Neural progenitor cell (in vitro differentiated cells): ENCODE measurements around the gene SEPSECS. TPM values are rescaled to one million over a fixed set of nuclear protein-coding genes. Genes with fewer than 3 reads are reported as not detected.

Source experiments
- DNase-seq: peaks from one replicate; pipeline ENCODE4 v3.0.0-alpha.2; 2016; ENCODE audit warnings: low spot score
- H2AFZ ChIP-seq: fragments of 200-600 bp; sonication (generic); replicated peaks from 2 replicates; pipeline ENCODE4 v1.6.1; 2016; ENCODE audit warnings: antibody characterized with exemption
- H3F3A ChIP-seq: fragments of 200-600 bp; sonication (generic); 2 replicates; pipeline ENCODE4 v1.6.1; 2016; ENCODE audit warnings: antibody characterized with exemption, low read depth
- H3K27ac ChIP-seq: fragments of 200-600 bp; sonication (generic); 2 replicates; pipeline ENCODE4 v1.5.1; 2016; ENCODE audit warnings: mild to moderate bottlenecking
- H3K27me3 ChIP-seq: fragments of 200-600 bp; sonication (generic); 2 replicates; pipeline ENCODE4 v1.6.1; 2016; ENCODE audit warnings: mild to moderate bottlenecking, moderate library complexity
- H3K36me3 ChIP-seq: fragments of 200-600 bp; sonication (generic); 2 replicates; pipeline ENCODE4 v1.5.1; 2016
- H3K4me1 ChIP-seq: fragments of 200-600 bp; sonication (generic); 2 replicates; pipeline ENCODE4 v1.6.1; 2016; ENCODE audit warnings: mixed run types
- H3K4me2 ChIP-seq: fragments of 200-600 bp; sonication (generic); 2 replicates; pipeline ENCODE4 v1.6.1; 2016
- H3K4me3 ChIP-seq: fragments of 200-600 bp; sonication (generic); 2 replicates; pipeline ENCODE4 v1.5.1; 2016
- H3K79me2 ChIP-seq: fragments of 200-600 bp; sonication (generic); 2 replicates; pipeline ENCODE4 v1.6.1; 2016; ENCODE audit warnings: low read depth
- H3K9ac ChIP-seq: fragments of 200-600 bp; sonication (generic); 2 replicates; pipeline ENCODE4 v1.6.1; 2016
- H3K9me3 ChIP-seq: fragments of 200-600 bp; sonication (generic); 2 replicates; pipeline ENCODE4 v1.5.1; 2016; ENCODE audit warnings: low read depth
- H4K20me1 ChIP-seq: fragments of 200-600 bp; sonication (generic); 2 replicates; pipeline ENCODE4 v1.6.1; 2016; ENCODE audit warnings: low read depth
- H3K27ac Mint-ChIP-seq: 3 replicates; pipeline ENCODE4 v1.8.0; 2021; ENCODE audit warnings: mixed read lengths
- H3K27me3 Mint-ChIP-seq: 2 replicates; pipeline ENCODE4 v1.8.0; 2022; ENCODE audit warnings: low read depth, mild to moderate bottlenecking, inconsistent platforms, moderate library complexity, mixed read lengths; ENCODE audit not compliant: insufficient read depth
- H3K36me3 Mint-ChIP-seq: 3 replicates; pipeline ENCODE4 v1.8.0; 2021; ENCODE audit warnings: mixed read lengths
- H3K4me1 Mint-ChIP-seq: 3 replicates; pipeline ENCODE4 v1.8.0; 2021; ENCODE audit warnings: mixed read lengths
- H3K4me3 Mint-ChIP-seq: 3 replicates; pipeline ENCODE4 v1.8.0; 2021; ENCODE audit warnings: mild to moderate bottlenecking, moderate library complexity, mixed read lengths
- H3K9me3 Mint-ChIP-seq: 3 replicates; pipeline ENCODE4 v1.8.0; 2020; ENCODE audit warnings: mixed read lengths
- EZH2 ChIP-seq: fragments of 200-600 bp; sonication (generic); IDR thresholded peaks from 2 replicates; pipeline ENCODE4 v1.6.1; 2017; ENCODE audit warnings: antibody characterized with exemption, mild to moderate bottlenecking, moderate library complexity
- EZH2phosphoT487 ChIP-seq: fragments of 200-600 bp; sonication (generic); IDR thresholded peaks from 2 replicates; pipeline ENCODE4 v1.6.1; 2017; ENCODE audit warnings: antibody characterized with exemption
- total RNA-seq: library from RNA; depleted of rRNA; stranded (reverse); fragments of >200 nt; gene quantifications from 2 replicates; pipeline ENCODE4 v1.2.3, GENCODE V29; 2015; ENCODE audit warnings: low replicate concordance
- TF ChIP-seq, protein P1 (sequence below): fragments of 200-600 bp; sonication (generic); IDR thresholded peaks from 2 replicates; pipeline ENCODE4 v1.5.1; 2017; ENCODE audit warnings: antibody characterized with exemption, mild to moderate bottlenecking

SEPSECS gene
- total RNA-seq, 1 donor from 2014 or later, result 24.5 TPM

DNA sequence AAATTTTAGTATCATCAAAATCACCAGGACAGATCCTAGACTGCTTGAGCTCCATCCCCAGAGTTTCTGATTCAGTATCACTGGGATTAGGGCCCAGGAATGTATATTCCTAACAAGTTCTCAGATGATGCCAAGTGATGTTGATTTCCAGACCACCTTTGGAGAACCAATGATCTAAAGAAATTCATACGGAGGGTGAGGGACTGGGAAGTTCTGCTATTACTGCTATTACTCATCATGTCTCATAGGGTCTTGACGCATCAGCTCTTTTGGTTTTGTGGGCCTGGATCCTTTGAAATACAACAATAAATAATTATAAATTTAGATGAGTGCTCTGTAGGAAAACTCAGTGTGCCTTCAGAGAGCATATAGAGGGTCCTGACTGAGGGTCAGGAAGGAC, 69.7 kb downstream of the SEPSECS start:
- Histone ChIP-seq H2AFZ (no peak overlapping the region), H3K9ac (no peak overlapping the region), H3K27me3 (no peaks in the 10 kb centered on the region), H4K20me1 (no peaks in the 10 kb centered on the region), H3K4me2 (no peak overlapping the region), H3K79me2 (no peaks in the 10 kb centered on the region), H3K36me3 (no peaks in the 10 kb centered on the region), H3K4me1 (no peaks in the 10 kb centered on the region), H3K9me3 (no peaks in the 10 kb centered on the region), H3F3A (peaks cover 7% of the 10 kb centered on the region), H3K4me3 (no peak overlapping the region), H3K27ac (no peak overlapping the region)
- Mint-ChIP-seq H3K4me1 (peaks cover 43% of the 10 kb centered on the region), H3K27ac (peak overlapping the region; percentile 25), H3K36me3 (peaks cover 9% of the 10 kb centered on the region), H3K4me3 (no peak overlapping the region), H3K27me3 (peaks cover 2% of the 10 kb centered on the region), H3K9me3 (peaks cover 15% of the 10 kb centered on the region)
- TF ChIP-seq EZH2 (no peak), EZH2phosphoT487 (no peak)
- TF ChIP-seq, protein P1, sequence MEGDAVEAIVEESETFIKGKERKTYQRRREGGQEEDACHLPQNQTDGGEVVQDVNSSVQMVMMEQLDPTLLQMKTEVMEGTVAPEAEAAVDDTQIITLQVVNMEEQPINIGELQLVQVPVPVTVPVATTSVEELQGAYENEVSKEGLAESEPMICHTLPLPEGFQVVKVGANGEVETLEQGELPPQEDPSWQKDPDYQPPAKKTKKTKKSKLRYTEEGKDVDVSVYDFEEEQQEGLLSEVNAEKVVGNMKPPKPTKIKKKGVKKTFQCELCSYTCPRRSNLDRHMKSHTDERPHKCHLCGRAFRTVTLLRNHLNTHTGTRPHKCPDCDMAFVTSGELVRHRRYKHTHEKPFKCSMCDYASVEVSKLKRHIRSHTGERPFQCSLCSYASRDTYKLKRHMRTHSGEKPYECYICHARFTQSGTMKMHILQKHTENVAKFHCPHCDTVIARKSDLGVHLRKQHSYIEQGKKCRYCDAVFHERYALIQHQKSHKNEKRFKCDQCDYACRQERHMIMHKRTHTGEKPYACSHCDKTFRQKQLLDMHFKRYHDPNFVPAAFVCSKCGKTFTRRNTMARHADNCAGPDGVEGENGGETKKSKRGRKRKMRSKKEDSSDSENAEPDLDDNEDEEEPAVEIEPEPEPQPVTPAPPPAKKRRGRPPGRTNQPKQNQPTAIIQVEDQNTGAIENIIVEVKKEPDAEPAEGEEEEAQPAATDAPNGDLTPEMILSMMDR, result no peak
- DNase-seq, result no peak

DNA sequence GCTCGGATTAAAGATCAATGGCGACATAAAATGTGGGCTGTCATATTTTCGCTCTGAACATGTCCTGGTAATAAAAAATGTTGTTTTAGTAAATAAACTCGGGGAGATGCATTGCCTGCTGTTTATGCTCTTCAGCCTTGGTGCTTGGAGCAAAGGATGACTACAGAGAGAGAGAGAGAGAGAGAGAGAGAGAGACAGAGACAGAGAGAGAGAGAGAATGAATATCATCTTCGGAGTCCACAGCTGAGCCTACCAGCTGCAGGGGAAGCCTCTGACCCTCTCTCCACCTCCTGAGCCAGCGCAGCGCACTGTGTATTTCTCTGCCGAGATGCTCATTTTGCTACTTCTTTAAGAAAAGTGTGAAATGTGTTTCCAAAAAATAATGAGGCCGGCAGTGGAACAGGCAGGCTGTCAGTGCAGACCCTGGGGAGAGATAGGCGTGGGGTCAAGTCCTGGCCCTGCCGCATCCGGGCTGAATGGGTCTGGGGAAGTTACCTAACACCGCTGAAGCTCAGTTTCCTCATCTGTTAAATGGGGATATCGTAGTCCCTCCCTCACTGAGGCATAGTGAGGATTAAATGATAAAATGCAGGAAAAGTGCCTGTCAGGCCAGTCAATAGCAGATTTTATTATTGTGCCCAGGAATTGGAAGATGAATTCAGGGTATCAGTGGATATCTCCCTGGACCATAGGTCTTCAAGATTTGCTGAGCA, 71.0 kb downstream of the SEPSECS start:
- H3K27me3 Mint-ChIP-seq, result peaks cover 4% of the 10 kb centered on the region
- Histone ChIP-seq H3K9ac (no peak overlapping the region), H3K27me3 (no peaks in the 10 kb centered on the region), H3K36me3 (no peaks in the 10 kb centered on the region), H3K79me2 (no peaks in the 10 kb centered on the region), H3K4me1 (no peaks in the 10 kb centered on the region), H3K27ac (no peak overlapping the region), H3K9me3 (no peaks in the 10 kb centered on the region), H2AFZ (no peak overlapping the region), H3F3A (peaks cover 7% of the 10 kb centered on the region), H4K20me1 (no peaks in the 10 kb centered on the region), H3K4me2 (no peak overlapping the region), H3K4me3 (no peak overlapping the region)
- H3K4me3 Mint-ChIP-seq, result no peak overlapping the region
- TF ChIP-seq EZH2 (no peak), EZH2phosphoT487 (no peak)
- TF ChIP-seq, protein P1, result no peak
- peaks cover 5% of the 10 kb centered on the region for H3K36me3 Mint-ChIP-seq
- peaks cover 46% of the 10 kb centered on the region for H3K4me1 Mint-ChIP-seq
- peaks cover 12% of the 10 kb centered on the region for H3K9me3 Mint-ChIP-seq
- no peak for DNase-seq
- H3K27ac Mint-ChIP-seq, result peak overlapping the region; percentile 4

DNA sequence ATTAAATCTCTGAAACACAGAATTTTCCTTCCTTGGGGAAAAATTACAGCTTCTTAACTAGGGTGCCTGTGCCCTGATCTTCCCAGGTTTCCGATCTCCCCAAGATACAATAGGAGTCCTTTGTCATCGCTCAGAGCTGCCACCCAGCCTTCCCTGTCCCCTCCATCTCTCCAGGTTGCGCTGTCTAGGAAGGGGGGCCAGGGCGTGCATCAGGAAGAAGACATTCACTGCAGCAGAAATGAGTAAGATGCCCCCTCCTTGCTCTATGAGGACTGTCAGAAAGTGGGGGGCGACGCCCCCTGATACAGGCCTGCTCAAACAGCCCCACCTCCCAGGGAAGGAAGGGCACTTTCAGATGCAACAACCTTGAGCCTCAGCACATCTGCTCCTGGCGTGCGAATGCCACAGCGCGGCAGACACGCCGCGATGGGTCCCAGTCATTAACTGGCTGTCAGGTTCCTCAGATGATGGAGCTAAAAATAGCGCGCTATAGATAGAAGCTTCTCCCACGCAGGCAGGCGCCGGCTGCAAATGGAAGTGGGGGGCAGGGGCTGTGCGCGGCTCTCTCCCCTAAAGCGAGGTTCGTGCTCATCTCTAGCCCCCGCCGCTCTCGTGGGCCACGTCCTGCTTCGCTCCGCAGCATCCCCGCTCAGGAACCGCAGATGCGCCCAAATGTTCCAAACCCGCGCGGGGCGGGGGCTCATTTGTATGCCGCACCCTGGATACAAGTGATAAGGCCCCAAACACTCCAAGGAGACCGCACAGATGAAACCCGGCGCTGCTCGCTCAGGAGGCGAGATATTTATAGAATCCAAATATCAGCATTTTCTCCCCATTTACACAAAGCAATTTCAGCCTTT, 71.9 kb downstream of the SEPSECS start:
- Histone ChIP-seq H2AFZ (no peak overlapping the region), H3K36me3 (no peaks in the 10 kb centered on the region), H3K27me3 (no peaks in the 10 kb centered on the region), H3K27ac (no peak overlapping the region), H3K4me3 (no peak overlapping the region), H3K4me2 (no peak overlapping the region), H4K20me1 (no peaks in the 10 kb centered on the region), H3F3A (peaks cover 7% of the 10 kb centered on the region), H3K9ac (no peak overlapping the region), H3K9me3 (no peaks in the 10 kb centered on the region), H3K4me1 (no peaks in the 10 kb centered on the region), H3K79me2 (no peaks in the 10 kb centered on the region)
- DNase-seq, result no peak
- TF ChIP-seq EZH2 (no peak), EZH2phosphoT487 (no peak)
- H3K9me3 Mint-ChIP-seq, result peaks cover 3% of the 10 kb centered on the region
- no peaks in the 10 kb centered on the region for H3K36me3 Mint-ChIP-seq
- H3K27me3 Mint-ChIP-seq, result peaks cover 4% of the 10 kb centered on the region
- H3K4me1 Mint-ChIP-seq, result peaks cover 46% of the 10 kb centered on the region
- H3K27ac Mint-ChIP-seq, result peak overlapping the region; percentile 4
- no peak overlapping the region for H3K4me3 Mint-ChIP-seq
